SK-N-SH (cell line): ENCODE data around the gene TFE3. TPM values are rescaled to one million over a fixed set of nuclear protein-coding genes. Genes with fewer than 3 reads are reported as not detected.

ENCODE experiments used
- CTCF ChIA-PET: fragments of 300-600, 350-600 bp; formaldehyde crosslinking; extraction: SDS; loops from one replicate; lab custom pipeline; 2021; lab: Yijun Ruan, JAX
- POLR2A ChIA-PET: fragments of 350-600 bp; sonication (Branson Sonifier 250); formaldehyde crosslinking; extraction: SDS; loops from one replicate; lab custom pipeline; 2020; ENCODE audit warnings: antibody characterized with exemption, inconsistent platforms; lab: Yijun Ruan, JAX
- DNase-seq: peaks from one replicate; pipeline ENCODE4 v3.0.0; 2012
- H2AFZ ChIP-seq: fragments of 200-600 bp; sonication (generic); 2 replicates; pipeline ENCODE4 v1.8.1; 2016; ENCODE audit warnings: antibody characterized with exemption, mild to moderate bottlenecking, low read depth
- H3F3A ChIP-seq: fragments of 200-600 bp; sonication (generic); replicated peaks from 2 replicates; pipeline ENCODE3; 2016; ENCODE audit warnings: antibody characterized with exemption, mild to moderate bottlenecking; ENCODE audit not compliant: insufficient read depth
- H3K27ac ChIP-seq, 2 experiments: fragments of 200-500 bp in 1 of 2; fragments of 200-600 bp in 1 of 2; sonication (Bioruptor generic) in 1 of 2; sonication (generic), shearing (Covaris generic) in 1 of 2; 2 replicates each; pipeline versions ENCODE4 v1.5.1 to v1.6.1; 2014 to 2016; ENCODE audit warnings: low read depth in 2 of 2, inconsistent platforms in 1 of 2, low read length in 1 of 2, mild to moderate bottlenecking in 1 of 2, mixed read lengths in 1 of 2
- H3K27me3 ChIP-seq: fragments of 200-600 bp; sonication (generic), shearing (Covaris generic); 2 replicates; pipeline ENCODE4 v1.6.1; 2016; ENCODE audit warnings: mixed run types; ENCODE audit not compliant: insufficient read depth
- H3K36me3 ChIP-seq, 2 experiments: fragments of 200-500 bp in 1 of 2; fragments of 200-600 bp in 1 of 2; sonication (Bioruptor generic) in 1 of 2; sonication (generic) in 1 of 2; replicated peaks in 1 of 2; 2 replicates each; pipeline versions ENCODE3 to v1.5.1; 2014 to 2016; ENCODE audit warnings: low read length in 1 of 2, mild to moderate bottlenecking in 1 of 2; ENCODE audit not compliant: insufficient read depth in 2 of 2, control insufficient read depth in 1 of 2
- H3K4me1 ChIP-seq, 2 experiments: fragments of 200-500 bp in 1 of 2; fragments of 200-600 bp in 1 of 2; sonication (Bioruptor generic) in 1 of 2; sonication (generic), shearing (Covaris generic) in 1 of 2; 2 replicates each; pipeline versions ENCODE4 v1.5.1 to v1.6.1; 2014 to 2016; ENCODE audit warnings: low read depth in 1 of 2, low read length in 1 of 2, mixed run types in 1 of 2; ENCODE audit not compliant: insufficient read depth in 2 of 2, control insufficient read depth in 1 of 2
- H3K4me2 ChIP-seq: fragments of 200-600 bp; sonication (generic), shearing (Covaris generic); 2 replicates; pipeline ENCODE4 v1.6.1; 2017; ENCODE audit warnings: mixed run types
- H3K4me3 ChIP-seq, 2 experiments: fragments of 200-500 bp in 1 of 2; fragments of 200-600 bp in 1 of 2; sonication (Bioruptor generic) in 1 of 2; sonication (generic), shearing (Covaris generic) in 1 of 2; 2 replicates each; pipeline versions ENCODE4 v1.5.1 to v1.8.1; 2014 to 2016; ENCODE audit warnings: low read depth in 2 of 2, inconsistent platforms in 1 of 2, low read length in 1 of 2, mild to moderate bottlenecking in 1 of 2, mixed read lengths in 1 of 2, moderate library complexity in 1 of 2
- H3K79me2 ChIP-seq: fragments of 200-600 bp; sonication (generic); 2 replicates; pipeline ENCODE4 v1.8.1; 2017; ENCODE audit warnings: mild to moderate bottlenecking; ENCODE audit not compliant: insufficient read depth
- H3K9ac ChIP-seq: fragments of 200-600 bp; sonication (generic); 2 replicates; pipeline ENCODE4 v1.6.1; 2017; ENCODE audit warnings: mixed run types
- H3K9me2 ChIP-seq: fragments of 200-600 bp; sonication (generic); 2 replicates; pipeline ENCODE4 v1.6.1; 2017; ENCODE audit warnings: mixed run types
- H3K9me3 ChIP-seq: fragments of 200-600 bp; sonication (generic); 2 replicates; pipeline ENCODE4 v1.6.1; 2017; ENCODE audit warnings: mixed run types, mild to moderate bottlenecking, moderate library complexity
- H4K20me1 ChIP-seq: fragments of 200-600 bp; sonication (generic); 2 replicates; pipeline ENCODE4 v1.6.1; 2017; ENCODE audit warnings: mild to moderate bottlenecking, mixed run types; ENCODE audit not compliant: insufficient read depth
- CHD2 ChIP-seq: fragments of 150-350 bp; IDR thresholded peaks from 2 replicates; pipeline ENCODE4 v1.6.1; 2018; ENCODE audit warnings: low read length; ENCODE audit not compliant: partially characterized antibody
- CTCF ChIP-seq: fragments of 200-600 bp; sonication (generic); IDR thresholded peaks from 2 replicates; pipeline ENCODE4 v1.6.1; 2017; ENCODE audit warnings: antibody characterized with exemption, mild to moderate bottlenecking, moderate library complexity
- ELF1 ChIP-seq: IDR thresholded peaks from 2 replicates; pipeline ENCODE4 v1.4.0; 2012
- EP300 ChIP-seq, 2 experiments: IDR thresholded peaks; 2 replicates each; pipeline versions ENCODE4 v1.4.0 to v1.6.1; 2012; ENCODE audit warnings: borderline replicate concordance in 1 of 2, low read depth in 1 of 2, low read length in 1 of 2
- EZH2phosphoT487 ChIP-seq: fragments of 200-600 bp; sonication (generic); IDR thresholded peaks from 2 replicates; pipeline ENCODE4 v1.6.1; 2017; ENCODE audit warnings: low read depth, mixed run types, mild to moderate bottlenecking, antibody characterized with exemption, moderate library complexity, borderline replicate concordance
- FOSL2 ChIP-seq: IDR thresholded peaks from 2 replicates; pipeline ENCODE4 v1.4.0; 2012; ENCODE audit warnings: low read depth, mild to moderate bottlenecking, moderate library complexity, borderline replicate concordance
- FOXJ3 ChIP-seq: sonication (generic); formaldehyde crosslinking; IDR thresholded peaks from 2 replicates; pipeline ENCODE4 v1.5.1; 2020; ENCODE audit warnings: mild to moderate bottlenecking, missing genetic modification reagents
- FOXM1 ChIP-seq: IDR thresholded peaks from 2 replicates; pipeline ENCODE4 v1.4.0; 2012; ENCODE audit warnings: low read depth, mild to moderate bottlenecking
- GABPA ChIP-seq: IDR thresholded peaks from 2 replicates; pipeline ENCODE4 v1.4.0; 2012; ENCODE audit warnings: low read depth, mild to moderate bottlenecking
- GATA2 ChIP-seq: sonication (generic); formaldehyde crosslinking; IDR thresholded peaks from 2 replicates; pipeline ENCODE4 v1.5.0; 2020; ENCODE audit warnings: mild to moderate bottlenecking, missing genetic modification reagents
- MAX ChIP-seq: IDR thresholded peaks from 2 replicates; pipeline ENCODE4 v1.4.0; 2012; ENCODE audit warnings: low read depth
- MEF2A ChIP-seq: IDR thresholded peaks from 2 replicates; pipeline ENCODE4 v1.4.0; 2012; ENCODE audit warnings: low read depth, borderline replicate concordance
- NFIC ChIP-seq: IDR thresholded peaks from 2 replicates; pipeline ENCODE4 v1.4.0; 2012; ENCODE audit warnings: borderline replicate concordance
- POLR2AphosphoS5 ChIP-seq: IDR thresholded peaks from 2 replicates; pipeline ENCODE4 v1.6.1; 2012; ENCODE audit warnings: low read depth, low read length
- RAD21 ChIP-seq: IDR thresholded peaks from 2 replicates; pipeline ENCODE4 v1.6.1; 2012; ENCODE audit warnings: mild to moderate bottlenecking, low read length
- RCOR1 ChIP-seq: fragments of 150-350 bp; IDR thresholded peaks from 2 replicates; pipeline ENCODE4 v1.6.1; 2017; ENCODE audit warnings: antibody characterized with exemption, low read length
- RXRA ChIP-seq: IDR thresholded peaks from 2 replicates; pipeline ENCODE4 v1.4.0; 2012; ENCODE audit warnings: low read depth, mild to moderate bottlenecking, borderline replicate concordance
- SIN3A ChIP-seq: IDR thresholded peaks from 2 replicates; pipeline ENCODE4 v1.6.1; 2012; ENCODE audit warnings: low read depth, mild to moderate bottlenecking, low read length, moderate library complexity, borderline replicate concordance
- SMC3 ChIP-seq: IDR thresholded peaks from 2 replicates; pipeline ENCODE4 v1.6.1; 2012; ENCODE audit warnings: low read depth, low read length, improper control_type of control experiment
- TAF1 ChIP-seq: IDR thresholded peaks from 2 replicates; pipeline ENCODE4 v1.6.1; 2012; ENCODE audit warnings: low read depth, mild to moderate bottlenecking, low read length, moderate library complexity, borderline replicate concordance
- TCF12 ChIP-seq: IDR thresholded peaks from 2 replicates; pipeline ENCODE4 v1.4.0; 2012
- USF1 ChIP-seq: IDR thresholded peaks from 2 replicates; pipeline ENCODE4 v1.4.0; 2012; ENCODE audit warnings: low read depth, borderline replicate concordance
- USF2 ChIP-seq: fragments of 150-350 bp; IDR thresholded peaks from 2 replicates; pipeline ENCODE4 v1.6.1; 2017; ENCODE audit warnings: antibody characterized with exemption, low read length, low read depth, borderline replicate concordance
- YY1 ChIP-seq: IDR thresholded peaks from 2 replicates; pipeline ENCODE4 v1.4.0; 2012; ENCODE audit warnings: low read depth, mild to moderate bottlenecking
- WGBS: methylation state at CpG from one replicate; pipeline ENCODE4 v1.1.6; 2017; ENCODE audit warnings: low lambda C conversion rate; 5-methylcytosine and 5-hydroxymethylcytosine counted together
- polyA plus RNA-seq, 3 experiments: library from polyadenylated mRNA; depleted of rRNA; stranded (reverse); fragments of >200 nt; gene quantifications; 2 replicates each; pipeline ENCODE4 v1.2.3, GENCODE V29; 2012

TFE3 gene
- polyA plus RNA-seq, 1 of the 3 experiments (the other 2 are of a cell fraction), result 14.0 TPM

- TF ChIP-seq TAF1 (peak; percentile 69; the same call in 1 of the 2 replicates), FOSL2 (no peak), RXRA (no peak), GATA2 (CRISPR knock-in tag) (no peak), SIN3A (0 out of 2 replicates have a peak, but pooled peaks have one; percentile 46), MAX (peak; percentile 100), EZH2phosphoT487 (no peak), CHD2 (peak; percentile 88), EP300 (IDR thresholded peaks at IDR 0.05; ENCODE audit: borderline replicate concordance in 1 of 2, low read depth in 1 of 2, low read length in 1 of 2) (0 out of 4 replicates have a peak, but pooled peaks of 1 of the 2 experiments have one; percentile 37), SMC3 (no peak), FOXJ3 (0 out of 2 replicates have a peak, but pooled peaks have one; percentile 29), USF2 (peak; percentile 79), ELF1 (peak; percentile 95), MEF2A (no peak), RAD21 (no peak), USF1 (peak; percentile 97), POLR2AphosphoS5 (peak; percentile 84)
These were observed 30.7 kb upstream of the TFE3 start, which contains the start of gene PRAF2 (continued) for GRCh38 chrX:49073601-49074575.

- Histone ChIP-seq H3K36me3 (peaks cover 0 to 3% of the 10 kb centered on the region in 2 experiments), H3K4me1 (peaks cover 0 to 9% of the 10 kb centered on the region in 2 experiments; a peak in 1 of 4 replicates), H2AFZ (no peak overlapping the region), H4K20me1 (0 out of 2 replicates have a peak, but pooled peaks cover 5% of the 10 kb centered on the region), H3K4me3 (peak overlapping the region; percentile 61 to 95), H3K27ac (peak overlapping the region in 1 of 2 experiments; percentile 5; a peak in 2 of 4 replicates), H3K27me3 (no peaks in the 10 kb centered on the region), H3K9me3 (no peaks in the 10 kb centered on the region), H3K9me2 (no peaks in the 10 kb centered on the region), H3K4me2 (peak overlapping the region; percentile 89), H3K9ac (peak overlapping the region; percentile 80), H3F3A (no peaks in the 10 kb centered on the region), H3K79me2 (peaks cover 24% of the 10 kb centered on the region)
- CTCF ChIA-PET, result no interaction called here
- TF ChIP-seq GATA2 (CRISPR knock-in tag) (no peak), CTCF (no peak), EP300 (IDR thresholded peaks at IDR 0.05; ENCODE audit: borderline replicate concordance in 1 of 2, low read depth in 1 of 2, low read length in 1 of 2) (no peak), ELF1 (no peak), RAD21 (no peak), MAX (no peak), RCOR1 (no peak), YY1 (no peak), SMC3 (no peak), GABPA (no peak), TCF12 (no peak), FOXM1 (no peak), NFIC (no peak), SIN3A (no peak)
- WGBS, result 62% methylated on average over 9 of the region's 10 CpGs
- POLR2A ChIA-PET, result no interaction called here
- peak; percentile 62 for DNase-seq
These were observed 29.5 kb upstream of the TFE3 start for GRCh38 chrX:49072712-49073095.
